ENCODE data around the gene EXOC3L4. TPM values are rescaled to one million over a fixed set of nuclear protein-coding genes. Genes with fewer than 3 reads are reported as not detected.

EXOC3L4 gene
- total and polyA plus RNA-seq, 9 of the 15 experiments (the other 6 are each of a cell fraction or from before 2014, with no cell fraction given) = 0.10 to 6.7 (median 0.98) TPM; not detected in 1

DNA sequence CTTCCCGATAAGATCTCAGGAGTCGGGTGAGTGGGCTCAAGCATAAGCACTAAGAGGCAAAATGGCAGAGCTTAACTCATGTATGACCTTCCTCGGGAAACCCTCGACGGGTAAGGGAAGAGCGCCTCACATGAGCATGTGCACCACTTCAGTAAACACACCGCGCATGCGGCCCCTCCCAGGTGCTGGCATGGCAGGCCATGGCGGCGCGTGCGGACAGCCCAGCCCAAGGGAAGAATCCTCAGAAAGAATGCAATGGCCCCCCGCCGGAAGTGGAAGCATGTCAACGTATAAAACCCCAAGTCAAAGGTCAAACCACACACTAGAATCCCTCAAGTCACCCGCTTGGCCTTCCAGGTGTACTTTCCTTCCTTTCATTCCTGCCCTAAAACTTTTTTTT is 22.1 kb downstream of the EXOC3L4 start (continued):
- TF ChIP-seq NEUROD1 (IDR thresholded peaks at IDR 0.05; ENCODE audit: borderline replicate concordance, low read depth, low read length, partially characterized antibody) (no peak), TRIM28 (IDR thresholded peaks at IDR 0.05) (no peak), RFX1 (IDR thresholded peaks at IDR 0.05) (no peak), ZKSCAN1 (IDR thresholded peaks at IDR 0.05; ENCODE audit: low read depth, low read length) (no peak), ZNF133 (CRISPR knock-in tag; IDR thresholded peaks at IDR 0.05) (no peak), HDAC1 (IDR thresholded peaks at IDR 0.05) (no peak), SAP30 (IDR thresholded peaks at IDR 0.05; ENCODE audit: borderline replicate concordance, insufficient read depth, low read depth, low read length, poor library complexity, severe bottlenecking) (no peak), NFXL1 (CRISPR knock-in tag; IDR thresholded peaks at IDR 0.05) (no peak), ZSCAN29 (IDR thresholded peaks at IDR 0.05) (no peak), GABPB2 (CRISPR knock-in tag; conservative IDR thresholded peaks at IDR 0.05) (no peak), POLR3G (IDR thresholded peaks at IDR 0.05; ENCODE audit: extremely low read depth, insufficient read length, insufficient replicate concordance) (no peak), SMARCA5 (IDR thresholded peaks at IDR 0.05) (no peak), ZNF668 (CRISPR knock-in tag; IDR thresholded peaks at IDR 0.05) (peak; percentile 59; the same call in 1 of the 2 replicates), RHOXF2B (CRISPR knock-in tag; conservative IDR thresholded peaks at IDR 0.05) (no peak), FOXA3 (CRISPR knock-in tag; conservative IDR thresholded peaks at IDR 0.05 in 1 of 2, IDR thresholded peaks at IDR 0.05 in 1 of 2) (no peak), NR2C1 (IDR thresholded peaks at IDR 0.05) (peak; percentile 85), NR2C1 (tag; IDR thresholded peaks at IDR 0.05) (peak; percentile 79), MAFG (tag; conservative IDR thresholded peaks at IDR 0.05) (no peak), HNRNPUL1 (IDR thresholded peaks at IDR 0.05; ENCODE audit: low read length) (no peak), SMC3 (conservative IDR thresholded peaks at IDR 0.05; ENCODE audit: insufficient read depth, low read depth, low read length) (no peak)
- TF ChIP-seq, protein P1, sequence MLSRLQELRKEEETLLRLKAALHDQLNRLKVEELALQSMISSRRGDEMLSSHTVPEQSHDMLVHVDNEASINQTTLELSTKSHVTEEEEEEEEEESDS (CRISPR knock-in tag; IDR thresholded peaks at IDR 0.05) = no peak
- TF ChIP-seq, protein P2, sequence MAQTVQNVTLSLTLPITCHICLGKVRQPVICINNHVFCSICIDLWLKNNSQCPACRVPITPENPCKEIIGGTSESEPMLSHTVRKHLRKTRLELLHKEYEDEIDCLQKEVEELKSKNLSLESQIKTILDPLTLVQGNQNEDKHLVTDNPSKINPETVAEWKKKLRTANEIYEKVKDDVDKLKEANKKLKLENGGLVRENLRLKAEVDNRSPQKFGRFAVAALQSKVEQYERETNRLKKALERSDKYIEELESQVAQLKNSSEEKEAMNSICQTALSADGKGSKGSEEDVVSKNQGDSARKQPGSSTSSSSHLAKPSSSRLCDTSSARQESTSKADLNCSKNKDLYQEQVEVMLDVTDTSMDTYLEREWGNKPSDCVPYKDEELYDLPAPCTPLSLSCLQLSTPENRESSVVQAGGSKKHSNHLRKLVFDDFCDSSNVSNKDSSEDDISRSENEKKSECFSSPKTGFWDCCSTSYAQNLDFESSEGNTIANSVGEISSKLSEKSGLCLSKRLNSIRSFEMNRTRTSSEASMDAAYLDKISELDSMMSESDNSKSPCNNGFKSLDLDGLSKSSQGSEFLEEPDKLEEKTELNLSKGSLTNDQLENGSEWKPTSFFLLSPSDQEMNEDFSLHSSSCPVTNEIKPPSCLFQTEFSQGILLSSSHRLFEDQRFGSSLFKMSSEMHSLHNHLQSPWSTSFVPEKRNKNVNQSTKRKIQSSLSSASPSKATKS (CRISPR knock-in tag; IDR thresholded peaks at IDR 0.05) = no peak
- TF ChIP-seq, protein P3, sequence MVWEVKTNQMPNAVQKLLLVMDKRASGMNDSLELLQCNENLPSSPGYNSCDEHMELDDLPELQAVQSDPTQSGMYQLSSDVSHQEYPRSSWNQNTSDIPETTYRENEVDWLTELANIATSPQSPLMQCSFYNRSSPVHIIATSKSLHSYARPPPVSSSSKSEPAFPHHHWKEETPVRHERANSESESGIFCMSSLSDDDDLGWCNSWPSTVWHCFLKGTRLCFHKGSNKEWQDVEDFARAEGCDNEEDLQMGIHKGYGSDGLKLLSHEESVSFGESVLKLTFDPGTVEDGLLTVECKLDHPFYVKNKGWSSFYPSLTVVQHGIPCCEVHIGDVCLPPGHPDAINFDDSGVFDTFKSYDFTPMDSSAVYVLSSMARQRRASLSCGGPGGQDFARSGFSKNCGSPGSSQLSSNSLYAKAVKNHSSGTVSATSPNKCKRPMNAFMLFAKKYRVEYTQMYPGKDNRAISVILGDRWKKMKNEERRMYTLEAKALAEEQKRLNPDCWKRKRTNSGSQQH (CRISPR knock-in tag; IDR thresholded peaks at IDR 0.05) = no peak
- TF ChIP-seq, protein P4, sequence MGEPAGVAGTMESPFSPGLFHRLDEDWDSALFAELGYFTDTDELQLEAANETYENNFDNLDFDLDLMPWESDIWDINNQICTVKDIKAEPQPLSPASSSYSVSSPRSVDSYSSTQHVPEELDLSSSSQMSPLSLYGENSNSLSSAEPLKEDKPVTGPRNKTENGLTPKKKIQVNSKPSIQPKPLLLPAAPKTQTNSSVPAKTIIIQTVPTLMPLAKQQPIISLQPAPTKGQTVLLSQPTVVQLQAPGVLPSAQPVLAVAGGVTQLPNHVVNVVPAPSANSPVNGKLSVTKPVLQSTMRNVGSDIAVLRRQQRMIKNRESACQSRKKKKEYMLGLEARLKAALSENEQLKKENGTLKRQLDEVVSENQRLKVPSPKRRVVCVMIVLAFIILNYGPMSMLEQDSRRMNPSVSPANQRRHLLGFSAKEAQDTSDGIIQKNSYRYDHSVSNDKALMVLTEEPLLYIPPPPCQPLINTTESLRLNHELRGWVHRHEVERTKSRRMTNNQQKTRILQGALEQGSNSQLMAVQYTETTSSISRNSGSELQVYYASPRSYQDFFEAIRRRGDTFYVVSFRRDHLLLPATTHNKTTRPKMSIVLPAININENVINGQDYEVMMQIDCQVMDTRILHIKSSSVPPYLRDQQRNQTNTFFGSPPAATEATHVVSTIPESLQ (CRISPR knock-in tag; IDR thresholded peaks at IDR 0.05) = no peak
- TF ChIP-seq, protein P5, sequence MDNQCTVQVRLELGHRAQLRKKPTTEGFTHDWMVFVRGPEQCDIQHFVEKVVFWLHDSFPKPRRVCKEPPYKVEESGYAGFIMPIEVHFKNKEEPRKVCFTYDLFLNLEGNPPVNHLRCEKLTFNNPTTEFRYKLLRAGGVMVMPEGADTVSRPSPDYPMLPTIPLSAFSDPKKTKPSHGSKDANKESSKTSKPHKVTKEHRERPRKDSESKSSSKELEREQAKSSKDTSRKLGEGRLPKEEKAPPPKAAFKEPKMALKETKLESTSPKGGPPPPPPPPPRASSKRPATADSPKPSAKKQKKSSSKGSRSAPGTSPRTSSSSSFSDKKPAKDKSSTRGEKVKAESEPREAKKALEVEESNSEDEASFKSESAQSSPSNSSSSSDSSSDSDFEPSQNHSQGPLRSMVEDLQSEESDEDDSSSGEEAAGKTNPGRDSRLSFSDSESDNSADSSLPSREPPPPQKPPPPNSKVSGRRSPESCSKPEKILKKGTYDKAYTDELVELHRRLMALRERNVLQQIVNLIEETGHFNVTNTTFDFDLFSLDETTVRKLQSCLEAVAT (IDR thresholded peaks at IDR 0.05) = no peak
